H1 (cell line): ENCODE results near the gene CFAP65. TPM values are rescaled to one million over a fixed set of nuclear protein-coding genes. Genes with fewer than 3 reads are reported as not detected.

Source experiments
- CTCF ChIA-PET: fragments of 300-600 bp; sonication (Branson Sonifier 250); formaldehyde crosslinking; loops from one replicate; lab custom pipeline; 2021; ENCODE audit not compliant: partially characterized antibody; lab: Charles Lee
- POLR2A ChIA-PET: fragments of 300-600 bp; sonication (Branson Sonifier 250); formaldehyde crosslinking; loops from one replicate; lab custom pipeline; 2021; ENCODE audit warnings: inconsistent platforms; ENCODE audit not compliant: partially characterized antibody; lab: Charles Lee
- DNase-seq, 2 experiments: peaks; one replicate each; pipeline versions ENCODE4 v3.0.0 to v3.0.0-alpha.2; 2010 to 2022; ENCODE audit warnings: low spot score in 2 of 2, low read depth in 1 of 2, mixed read lengths in 1 of 2
- FAIRE-seq: peaks from 2 replicates; lab custom pipeline; 2011; peaks lifted over from hg19 to GRCh38; lab: Jason Lieb, UNC
- H2AFZ ChIP-seq: 2 replicates; pipeline ENCODE4 v1.8.1; 2012; ENCODE audit warnings: low read length, inconsistent platforms
- H2AK5ac ChIP-seq: 2 replicates; pipeline ENCODE4 v1.6.1; 2013; ENCODE audit warnings: low read depth, low read length
- H2BK120ac ChIP-seq: replicated peaks from 2 replicates; pipeline ENCODE3; 2013; ENCODE audit warnings: low read depth, low read length, inconsistent platforms
- H2BK12ac ChIP-seq: 2 replicates; pipeline ENCODE4 v1.6.1; 2013; ENCODE audit warnings: low read depth, low read length
- H2BK15ac ChIP-seq: 2 replicates; pipeline ENCODE4 v1.6.1; 2013; ENCODE audit warnings: low read length
- H2BK20ac ChIP-seq: 2 replicates; pipeline ENCODE4 v1.6.1; 2013; ENCODE audit warnings: low read length
- H2BK5ac ChIP-seq: 2 replicates; pipeline ENCODE4 v1.6.1; 2013; ENCODE audit warnings: low read depth, low read length
- H3K14ac ChIP-seq: 2 replicates; pipeline ENCODE4 v1.6.1; 2013; ENCODE audit warnings: inconsistent platforms; ENCODE audit not compliant: insufficient read length
- H3K18ac ChIP-seq: 2 replicates; pipeline ENCODE4 v1.6.1; 2013; ENCODE audit warnings: low read length; ENCODE audit errors: extremely low read depth
- H3K23ac ChIP-seq: 2 replicates; pipeline ENCODE4 v1.6.1; 2013; ENCODE audit warnings: inconsistent platforms; ENCODE audit not compliant: insufficient read length
- H3K23me2 ChIP-seq: 2 replicates; pipeline ENCODE4 v1.6.1; 2013; ENCODE audit warnings: low read depth, low read length
- H3K27ac ChIP-seq: 2 replicates; pipeline ENCODE4 v1.6.1; 2011; ENCODE audit warnings: low read depth, low read length, inconsistent platforms
- H3K27me3 ChIP-seq, 4 experiments: replicated peaks in 1 of 4; 1 replicate in 1 of 4; 2 replicates in 3 of 4; pipeline versions ENCODE4 v1.6.1 to v1.8.1; 2011 to 2013; ENCODE audit warnings: low read length in 3 of 4, mild to moderate bottlenecking in 3 of 4, inconsistent platforms in 2 of 4, mixed read lengths in 2 of 4, moderate library complexity in 1 of 4; ENCODE audit not compliant: control insufficient read depth in 3 of 4, insufficient read depth in 3 of 4; ENCODE audit errors: extremely low read depth in 1 of 4
- H3K36me3 ChIP-seq, 4 experiments: 2 replicates each; pipeline versions ENCODE4 v1.6.1 to v1.8.1; 2011 to 2013; ENCODE audit warnings: mild to moderate bottlenecking in 4 of 4, low read length in 3 of 4, moderate library complexity in 2 of 4, control low read depth in 1 of 4, inconsistent platforms in 1 of 4; ENCODE audit not compliant: insufficient read depth in 4 of 4, control insufficient read depth in 2 of 4
- H3K4ac ChIP-seq: replicated peaks from 2 replicates; pipeline ENCODE3; 2013; ENCODE audit warnings: low read length, low read depth, mixed read lengths, inconsistent platforms; ENCODE audit not compliant: insufficient read length
- H3K4me1 ChIP-seq, 4 experiments: replicated peaks in 1 of 4; 1 replicate in 1 of 4; 2 replicates in 3 of 4; pipeline versions ENCODE4 v1.6.1 to v1.8.1; 2011 to 2013; ENCODE audit warnings: low read length in 3 of 4, inconsistent platforms in 2 of 4, mixed read lengths in 1 of 4; ENCODE audit not compliant: insufficient read depth in 4 of 4, control insufficient read depth in 3 of 4
- H3K4me2 ChIP-seq, 2 experiments: 2 replicates each; pipeline versions ENCODE4 v1.6.1 to v1.8.1; 2011 to 2013; ENCODE audit warnings: low read depth in 2 of 2, low read length in 2 of 2, control low read depth in 1 of 2, inconsistent platforms in 1 of 2, mild to moderate bottlenecking in 1 of 2; ENCODE audit not compliant: insufficient read depth in 1 of 2
- H3K4me3 ChIP-seq, 4 experiments: fragments of 200-600, 300-600 bp in 1 of 4; sonication (generic), shearing (Covaris generic), sonication (Bioruptor Twin) in 1 of 4; 2 replicates each; pipeline versions ENCODE4 v1.5.1 to v1.8.1; 2011 to 2016; ENCODE audit warnings: low read length in 4 of 4, low read depth in 3 of 4, control low read depth in 2 of 4, inconsistent platforms in 2 of 4, mild to moderate bottlenecking in 2 of 4, mixed read lengths in 1 of 4, moderate library complexity in 1 of 4; ENCODE audit not compliant: insufficient read depth in 2 of 4; ENCODE audit errors: extremely low read depth in 1 of 4
- H3K56ac ChIP-seq: replicated peaks from 2 replicates; pipeline ENCODE3; 2013; ENCODE audit warnings: low read depth, mild to moderate bottlenecking, mixed read lengths, low read length, inconsistent platforms; ENCODE audit not compliant: insufficient read length
- H3K79me1 ChIP-seq: 2 replicates; pipeline ENCODE4 v1.6.1; 2013; ENCODE audit warnings: low read depth, low read length, control low read depth
- H3K79me2 ChIP-seq, 2 experiments: 2 replicates each; pipeline versions ENCODE4 v1.6.1 to v1.8.1; 2012 to 2013; ENCODE audit warnings: low read length in 2 of 2, mild to moderate bottlenecking in 2 of 2, inconsistent platforms in 1 of 2; ENCODE audit not compliant: insufficient read depth in 2 of 2, control insufficient read depth in 1 of 2
- H3K9ac ChIP-seq, 4 experiments: replicated peaks in 1 of 4; 1 replicate in 1 of 4; 2 replicates in 3 of 4; pipeline versions ENCODE4 v1.6.1 to v1.8.1; 2011 to 2013; ENCODE audit warnings: low read depth in 3 of 4, low read length in 3 of 4, control low read depth in 2 of 4, mild to moderate bottlenecking in 2 of 4, moderate library complexity in 2 of 4, inconsistent platforms in 1 of 4; ENCODE audit errors: extremely low read depth in 1 of 4
- H3K9me3 ChIP-seq, 2 experiments: 2 replicates each; pipeline versions ENCODE4 v1.6.1 to v1.8.1; 2012 to 2013; ENCODE audit warnings: mild to moderate bottlenecking in 2 of 2, moderate library complexity in 2 of 2, control low read depth in 1 of 2, inconsistent platforms in 1 of 2, low read depth in 1 of 2, low read length in 1 of 2, mixed read lengths in 1 of 2; ENCODE audit not compliant: insufficient read depth in 2 of 2
- H4K20me1 ChIP-seq, 2 experiments: replicated peaks in 1 of 2; 2 replicates each; pipeline versions ENCODE3 to v1.8.1; 2011 to 2013; ENCODE audit warnings: inconsistent platforms in 2 of 2, low read length in 2 of 2, mild to moderate bottlenecking in 1 of 2; ENCODE audit not compliant: insufficient read depth in 2 of 2, control insufficient read depth in 1 of 2
- H4K5ac ChIP-seq: 2 replicates; pipeline ENCODE4 v1.6.1; 2013; ENCODE audit warnings: low read length, low read depth, mixed read lengths, inconsistent platforms; ENCODE audit not compliant: insufficient read length
- H4K8ac ChIP-seq: 2 replicates; pipeline ENCODE4 v1.8.0; 2013; ENCODE audit warnings: mild to moderate bottlenecking, moderate library complexity, low read length, inconsistent platforms; ENCODE audit not compliant: insufficient read depth; ENCODE audit errors: extremely low read depth
- H4K91ac ChIP-seq: replicated peaks from 2 replicates; pipeline ENCODE3; 2013; ENCODE audit warnings: low read length, mixed read lengths, inconsistent platforms; ENCODE audit not compliant: insufficient read length
- CBX5 ChIP-seq: fragments of 300-800, 300-1000 bp; sonication (generic); IDR thresholded peaks from 2 replicates; pipeline ENCODE4 v1.7.1; 2016; ENCODE audit warnings: antibody characterized with exemption, low read length, low read depth
- CEBPB ChIP-seq: IDR thresholded peaks from 2 replicates; pipeline ENCODE4 v1.6.1; 2012; ENCODE audit warnings: low read depth, low read length
- CREB1 ChIP-seq: IDR thresholded peaks from 2 replicates; pipeline ENCODE4 v1.6.1; 2012; ENCODE audit warnings: inconsistent platforms
- E2F6 ChIP-seq: IDR thresholded peaks from 2 replicates; pipeline ENCODE4 v1.6.1; 2012; ENCODE audit warnings: inconsistent platforms
- EP300 ChIP-seq, 2 experiments: IDR thresholded peaks; 1 replicate in 1 of 2; 2 replicates in 1 of 2; pipeline ENCODE4 v1.6.1; 2011 to 2012; ENCODE audit warnings: low read depth in 2 of 2, low read length in 2 of 2, mild to moderate bottlenecking in 2 of 2, borderline replicate concordance in 1 of 2, inconsistent platforms in 1 of 2, moderate library complexity in 1 of 2
- JUND ChIP-seq: IDR thresholded peaks from 2 replicates; pipeline ENCODE4 v1.6.1; 2011; ENCODE audit warnings: mild to moderate bottlenecking, improper control_type of control experiment, low read length
- KDM4A ChIP-seq: IDR thresholded peaks from one replicate; pipeline ENCODE4 v1.7.1; 2012; ENCODE audit warnings: low read depth, mild to moderate bottlenecking, moderate library complexity, low read length, inconsistent platforms; ENCODE audit not compliant: severe bottlenecking
- MAFK ChIP-seq: IDR thresholded peaks from 2 replicates; pipeline ENCODE4 v1.6.1; 2012; ENCODE audit warnings: low read depth, mild to moderate bottlenecking, improper control_type of control experiment, low read length
- NANOG ChIP-seq: IDR thresholded peaks from 2 replicates; pipeline ENCODE4 v1.6.1; 2011; ENCODE audit warnings: low read length, low read depth, mild to moderate bottlenecking, inconsistent platforms; ENCODE audit not compliant: insufficient read depth, poor library complexity, severe bottlenecking
- RXRA ChIP-seq: IDR thresholded peaks from 2 replicates; pipeline ENCODE4 v1.6.1; 2011; ENCODE audit warnings: low read depth, mild to moderate bottlenecking, low read length, moderate library complexity; ENCODE audit not compliant: insufficient read depth
- SIN3A ChIP-seq, 2 experiments: IDR thresholded peaks in 1 of 2; conservative IDR thresholded peaks in 1 of 2; 2 replicates each; pipeline ENCODE4 v1.6.1; 2011 to 2012; ENCODE audit warnings: low read length in 2 of 2, improper control_type of control experiment in 1 of 2, low read depth in 1 of 2, mild to moderate bottlenecking in 1 of 2
- SP2 ChIP-seq: IDR thresholded peaks from 2 replicates; pipeline ENCODE4 v1.6.1; 2012; ENCODE audit warnings: mild to moderate bottlenecking, low read length, inconsistent platforms
- WGBS, 2 experiments: shearing (Covaris generic) in 1 of 2; methylation state at CpG; one replicate each; pipeline versions ENCODE4 v1.1.6 to v1.1.7; 2013 to 2015; ENCODE audit warnings: low lambda C conversion rate in 2 of 2, mixed read lengths in 2 of 2, inconsistent platforms in 1 of 2, low coverage in 1 of 2, missing lambda C conversion rate in 1 of 2; ENCODE audit not compliant: insufficient replicate concordance in 2 of 2, insufficient coverage in 1 of 2, insufficient read length in 1 of 2; ENCODE audit errors: extremely low coverage in 1 of 2, missing lambda C conversion rate in 1 of 2; 5-methylcytosine and 5-hydroxymethylcytosine counted together
- polyA plus RNA-seq, 7 experiments: library from polyadenylated mRNA; depleted of rRNA in 3 of 7; stranded (reverse) in 5 of 7; unstranded in 2 of 7; fragments of >200 nt in 5 of 7; fragments of 200-250 nt in 2 of 7; gene quantifications; 1 replicate in 5 of 7; 2 replicates in 1 of 7; 4 replicates in 1 of 7; pipeline versions ENCODE4 v1.2.1 to v1.2.3, GENCODE V29; 2011 to 2013; ENCODE audit warnings: missing spikeins in 2 of 7, mixed read lengths in 2 of 7
- total RNA-seq: library from RNA; stranded (reverse); fragmentation: NEBNext Ultra II Directional; extraction: Animal tissue kit (Norgen Biotek cat#: 25700); gene quantifications from 2 replicates; pipeline ENCODE4 v1.2.1, GENCODE V29; 2021

The CFAP65 gene
- total and polyA plus RNA-seq, 2 of the 8 experiments (the other 6 are each of a cell fraction or from before 2014, with no cell fraction given): 0.19 to 0.45 TPM

GRCh38 chr2:218997731-218998130, 43.6 kb downstream of the CFAP65 start:
- no peak overlapping the region for H3K23ac ChIP-seq
- TF ChIP-seq E2F6 (no peak), MAFK (no peak), JUND (no peak), EP300 (IDR thresholded peaks at IDR 0.05; ENCODE audit: borderline replicate concordance in 1 of 2, low read depth in 2 of 2, low read length in 2 of 2) (no peak), SIN3A (conservative IDR thresholded peaks at IDR 0.05 in 1 of 2, IDR thresholded peaks at IDR 0.05 in 1 of 2; ENCODE audit: low read depth in 1 of 2, low read length in 2 of 2) (no peak), SP2 (no peak), CBX5 (no peak), CREB1 (no peak), CEBPB (no peak), NANOG (no peak), RXRA (no peak), KDM4A (no peak)
- TF ChIP-seq, all 59 proteins: peak for 0
- POLR2A ChIA-PET: no interaction called here
- WGBS, 2 experiments: 80% methylated on average over 1 of the region's 2 CpGs; no CpG with 5 or more reads in 1 of the 2 experiments
- Histone ChIP-seq H3K18ac (no peak overlapping the region), H2AK5ac (no peak overlapping the region), H4K91ac (no peak overlapping the region), H3K9me3 (no peaks in the 10 kb centered on the region), H2BK15ac (no peak overlapping the region), H2AFZ (no peak overlapping the region), H2BK5ac (no peak overlapping the region), H4K8ac (no peak overlapping the region; the same call in 1 of the 2 replicates), H3K27me3 (peaks cover 97 to 100% (median 99%) of the 10 kb centered on the region in 4 experiments), H3K14ac (no peak overlapping the region), H3K27ac (no peak overlapping the region), H3K23me2 (peaks cover 8% of the 10 kb centered on the region; the same call in 1 of the 2 replicates), H3K9ac (no peak overlapping the region), H2BK20ac (no peak overlapping the region), H3K4ac (no peak overlapping the region), H3K79me2 (no peaks in the 10 kb centered on the region), H3K56ac (no peak overlapping the region), H2BK120ac (no peak overlapping the region), H3K79me1 (no peaks in the 10 kb centered on the region), H2BK12ac (no peak overlapping the region), H4K20me1 (peaks cover 19 to 22% of the 10 kb centered on the region in 2 experiments), H3K36me3 (peaks cover 0 to 11% (median 0%) of the 10 kb centered on the region in 4 experiments; a peak in 1 of 8 replicates), H3K4me2 (no peak overlapping the region), H3K4me3 (no peak overlapping the region), H3K4me1 (peaks cover 0 to 52% (median 30%) of the 10 kb centered on the region in 4 experiments; a peak in 6 of 7 replicates), H4K5ac (no peak overlapping the region)
- DNase-seq: no peak
- CTCF ChIA-PET: interaction anchor here (1.3 to 19.5 kb wide), 7 partner anchors 8 to 123 kb away, joined by 3 to 284 read pairs (median 92); partner anchors contain the start of gene FEV
- no peak for FAIRE-seq
